ENCODE results near the gene SYT7. TPM values are rescaled to one million over a fixed set of nuclear protein-coding genes. Genes with fewer than 3 reads are reported as not detected.

SYT7 gene
- total RNA-seq, 2 donors from 2014 or later: 2.0 to 3.4 TPM

DNA sequence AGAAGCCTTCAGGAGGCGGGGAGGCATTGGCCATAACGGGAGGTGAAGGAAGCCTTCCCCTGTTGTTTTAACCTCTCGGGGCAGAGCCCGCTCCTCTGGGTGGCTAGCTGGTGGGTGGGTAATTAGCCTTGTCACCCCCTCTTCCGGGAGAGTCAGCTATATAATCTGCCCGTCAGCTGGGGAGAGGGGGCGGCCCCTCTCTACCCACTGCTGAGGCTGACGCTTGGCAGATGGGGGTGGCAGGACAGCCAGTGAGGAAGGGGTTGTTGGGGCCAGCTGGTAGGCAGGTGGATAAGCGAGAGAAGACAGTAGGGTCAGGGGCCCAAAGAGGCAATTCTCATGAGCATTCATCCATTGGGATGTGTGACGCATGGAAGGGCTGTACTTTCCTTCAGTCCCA is 33.0 kb upstream of the SYT7 start:
- H3K4me3 ChIP-seq (ENCODE audit: low read length): no peak overlapping the region
- H3K27ac ChIP-seq (ENCODE audit: low read depth, low read length): no peak overlapping the region
- Mint-ChIP-seq H3K27me3 (ENCODE audit: insufficient read depth) (peaks cover 6% of the 10 kb centered on the region), H3K9me3 (peaks cover 5% of the 10 kb centered on the region), H3K4me1 (peaks cover 21% of the 10 kb centered on the region), H3K4me3 (no peak overlapping the region), H3K36me3 (ENCODE audit: low read depth) (no peaks in the 10 kb centered on the region), H3K27ac (no peak overlapping the region)
- WGBS, 2 experiments (ENCODE audit: insufficient coverage in 1 of 2, insufficient read length in 1 of 2): 90% methylated on average over 3 to 10 of the region's 10 CpGs
- no peak for DNase-seq
- H3K9ac ChIP-seq (ENCODE audit: extremely low read depth, low read length, poor library complexity, severe bottlenecking): no peak overlapping the region
- TF ChIP-seq, protein P1, sequence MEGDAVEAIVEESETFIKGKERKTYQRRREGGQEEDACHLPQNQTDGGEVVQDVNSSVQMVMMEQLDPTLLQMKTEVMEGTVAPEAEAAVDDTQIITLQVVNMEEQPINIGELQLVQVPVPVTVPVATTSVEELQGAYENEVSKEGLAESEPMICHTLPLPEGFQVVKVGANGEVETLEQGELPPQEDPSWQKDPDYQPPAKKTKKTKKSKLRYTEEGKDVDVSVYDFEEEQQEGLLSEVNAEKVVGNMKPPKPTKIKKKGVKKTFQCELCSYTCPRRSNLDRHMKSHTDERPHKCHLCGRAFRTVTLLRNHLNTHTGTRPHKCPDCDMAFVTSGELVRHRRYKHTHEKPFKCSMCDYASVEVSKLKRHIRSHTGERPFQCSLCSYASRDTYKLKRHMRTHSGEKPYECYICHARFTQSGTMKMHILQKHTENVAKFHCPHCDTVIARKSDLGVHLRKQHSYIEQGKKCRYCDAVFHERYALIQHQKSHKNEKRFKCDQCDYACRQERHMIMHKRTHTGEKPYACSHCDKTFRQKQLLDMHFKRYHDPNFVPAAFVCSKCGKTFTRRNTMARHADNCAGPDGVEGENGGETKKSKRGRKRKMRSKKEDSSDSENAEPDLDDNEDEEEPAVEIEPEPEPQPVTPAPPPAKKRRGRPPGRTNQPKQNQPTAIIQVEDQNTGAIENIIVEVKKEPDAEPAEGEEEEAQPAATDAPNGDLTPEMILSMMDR (conservative IDR thresholded peaks at IDR 0.05): no peak
- no peaks in the 10 kb centered on the region for H3K27me3 ChIP-seq (ENCODE audit: control insufficient read depth, insufficient read depth, low read length, poor library complexity, severe bottlenecking)
- H3K9me3 ChIP-seq (ENCODE audit: control insufficient read depth, low read length): no peaks in the 10 kb centered on the region
- no peaks in the 10 kb centered on the region for H3K36me3 ChIP-seq (ENCODE audit: control insufficient read depth, insufficient read depth, low read length)
- peaks cover 3% of the 10 kb centered on the region for H3K4me1 ChIP-seq (ENCODE audit: control insufficient read depth, insufficient read depth, low read length)

DNA sequence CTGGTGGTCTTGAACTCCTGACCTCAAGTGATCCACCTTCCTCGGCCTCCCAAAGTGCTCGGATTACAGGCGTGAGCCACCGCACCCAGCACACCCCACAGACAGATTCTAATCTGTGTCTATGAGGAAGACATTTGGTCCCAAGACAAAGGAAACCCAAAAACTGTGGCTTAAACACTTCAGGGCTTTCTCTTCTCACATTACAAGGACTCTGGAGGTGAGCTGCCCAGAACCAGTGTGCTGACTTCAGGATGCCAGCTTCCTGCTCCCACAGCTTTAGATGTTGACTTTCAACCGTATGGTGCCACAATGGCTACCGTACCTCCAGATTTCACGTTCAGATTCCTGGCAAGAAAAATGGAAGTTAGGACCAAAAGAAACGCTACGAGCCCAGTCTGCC is 32.2 kb upstream of the SYT7 start:
- no peaks in the 10 kb centered on the region for H3K9me3 ChIP-seq (ENCODE audit: control insufficient read depth, low read length)
- Mint-ChIP-seq H3K27ac (no peak overlapping the region), H3K4me3 (no peak overlapping the region), H3K4me1 (peaks cover 18% of the 10 kb centered on the region), H3K27me3 (ENCODE audit: insufficient read depth) (peaks cover 6% of the 10 kb centered on the region), H3K9me3 (peaks cover 5% of the 10 kb centered on the region), H3K36me3 (ENCODE audit: low read depth) (no peaks in the 10 kb centered on the region)
- no peak overlapping the region for H3K9ac ChIP-seq (ENCODE audit: extremely low read depth, low read length, poor library complexity, severe bottlenecking)
- no peak for DNase-seq
- 85 to 100% methylated on average over 9 of the region's 9 CpGs for WGBS, 2 experiments (ENCODE audit: insufficient coverage in 1 of 2, insufficient read length in 1 of 2)
- H3K27me3 ChIP-seq (ENCODE audit: control insufficient read depth, insufficient read depth, low read length, poor library complexity, severe bottlenecking): no peaks in the 10 kb centered on the region
- TF ChIP-seq, protein P1 (conservative IDR thresholded peaks at IDR 0.05): no peak
- H3K36me3 ChIP-seq (ENCODE audit: control insufficient read depth, insufficient read depth, low read length): no peaks in the 10 kb centered on the region
- H3K27ac ChIP-seq (ENCODE audit: low read depth, low read length): no peak overlapping the region
- no peak overlapping the region for H3K4me3 ChIP-seq (ENCODE audit: low read length)
- H3K4me1 ChIP-seq (ENCODE audit: control insufficient read depth, insufficient read depth, low read length): peaks cover 5% of the 10 kb centered on the region

DNA sequence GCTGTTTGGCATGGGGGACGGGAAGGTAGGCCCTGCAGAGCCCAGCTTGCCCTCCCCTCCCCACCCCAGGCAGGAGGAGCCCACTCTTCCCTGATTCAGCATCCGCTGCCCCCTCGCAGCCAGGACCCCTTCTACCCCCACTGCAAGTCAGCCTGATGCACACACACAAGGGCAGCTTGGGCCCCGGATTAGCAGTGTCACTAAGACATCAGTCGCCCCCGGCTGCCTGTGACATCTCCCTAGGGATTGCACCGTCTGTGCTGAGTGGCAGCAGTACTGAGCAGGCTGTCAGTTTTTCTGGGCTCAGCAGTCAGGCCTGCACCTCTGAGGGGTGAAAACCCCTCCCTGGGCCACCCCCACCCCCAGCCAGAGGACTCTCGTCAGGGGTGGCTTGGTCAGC is 30.4 kb upstream of the SYT7 start:
- Mint-ChIP-seq H3K4me1 (peaks cover 18% of the 10 kb centered on the region), H3K27me3 (ENCODE audit: insufficient read depth) (peaks cover 4% of the 10 kb centered on the region), H3K4me3 (no peak overlapping the region), H3K27ac (no peak overlapping the region), H3K36me3 (ENCODE audit: low read depth) (no peaks in the 10 kb centered on the region), H3K9me3 (peaks cover 5% of the 10 kb centered on the region)
- Histone ChIP-seq H3K36me3 (ENCODE audit: control insufficient read depth, insufficient read depth, low read length) (no peaks in the 10 kb centered on the region), H3K27ac (ENCODE audit: low read depth, low read length) (peak overlapping the region; percentile 53), H3K4me3 (ENCODE audit: low read length) (no peak overlapping the region), H3K9ac (ENCODE audit: extremely low read depth, low read length, poor library complexity, severe bottlenecking) (no peak overlapping the region), H3K27me3 (ENCODE audit: control insufficient read depth, insufficient read depth, low read length, poor library complexity, severe bottlenecking) (no peaks in the 10 kb centered on the region), H3K4me1 (ENCODE audit: control insufficient read depth, insufficient read depth, low read length) (peaks cover 5% of the 10 kb centered on the region), H3K9me3 (ENCODE audit: control insufficient read depth, low read length) (no peaks in the 10 kb centered on the region)
- TF ChIP-seq, protein P1 (conservative IDR thresholded peaks at IDR 0.05): no peak
- no peak for DNase-seq
- WGBS, 2 experiments (ENCODE audit: insufficient coverage in 1 of 2, insufficient read length in 1 of 2): 71 to 82% methylated on average over 5 to 8 of the region's 8 CpGs

Measured in endodermal cell (in vitro differentiated cells).